HG03196 (cell line): ENCODE data around the gene ZBTB7C.

Source experiments
- ATAC-seq: cut with Tn5 transposase; IDR thresholded peaks from one replicate; pipeline ENCODE4 v1.9.1; 2021; ENCODE audit not compliant: unreplicated experiment

The ZBTB7C gene

DNA sequence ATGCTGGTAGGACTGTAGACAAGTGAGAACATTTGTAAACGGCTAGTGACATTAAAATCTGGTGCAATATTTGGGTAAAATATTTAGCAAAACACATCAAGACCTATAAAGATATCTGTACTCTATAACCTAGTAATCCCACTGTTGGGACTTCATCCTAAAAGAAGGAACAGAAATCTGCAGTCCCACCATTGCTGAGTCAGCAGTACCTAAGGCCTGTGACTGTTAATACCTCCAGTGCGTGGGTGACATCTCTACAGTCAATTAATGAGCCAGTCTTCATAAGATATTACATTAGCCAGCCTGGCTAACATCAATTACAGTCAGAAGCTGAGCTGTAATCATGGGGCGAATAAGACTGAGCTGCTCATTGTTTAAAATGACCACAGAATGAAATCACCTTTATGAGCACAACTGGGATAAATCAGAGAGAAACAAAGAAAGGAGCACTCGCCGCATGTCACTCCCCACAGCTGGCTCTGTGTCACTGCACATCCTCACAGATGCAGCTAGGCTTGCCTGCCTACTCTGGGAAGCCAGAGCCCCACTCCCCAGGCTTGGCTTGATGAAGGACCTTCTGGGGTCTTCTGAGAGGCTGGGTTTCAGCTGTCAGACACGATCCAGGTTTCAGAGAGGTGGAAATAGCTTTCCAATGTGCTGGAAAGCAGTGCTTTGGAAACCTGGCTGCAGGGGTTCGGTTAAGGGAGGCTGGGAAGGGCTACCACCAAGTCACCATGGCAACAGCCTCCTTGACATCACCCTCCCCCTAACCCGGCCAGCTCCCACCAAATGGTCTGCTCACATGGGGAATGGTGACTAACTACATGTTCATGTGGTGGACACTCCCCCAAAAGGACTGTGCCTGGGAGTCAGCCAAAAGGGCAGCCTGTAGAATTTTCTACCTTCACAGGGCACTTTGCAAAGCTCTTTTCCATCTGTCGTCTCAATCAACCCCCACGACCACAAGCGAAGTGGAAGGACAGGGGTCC lies 145.0 kb downstream of the ZBTB7C start:
- ATAC-seq, result no peak

DNA sequence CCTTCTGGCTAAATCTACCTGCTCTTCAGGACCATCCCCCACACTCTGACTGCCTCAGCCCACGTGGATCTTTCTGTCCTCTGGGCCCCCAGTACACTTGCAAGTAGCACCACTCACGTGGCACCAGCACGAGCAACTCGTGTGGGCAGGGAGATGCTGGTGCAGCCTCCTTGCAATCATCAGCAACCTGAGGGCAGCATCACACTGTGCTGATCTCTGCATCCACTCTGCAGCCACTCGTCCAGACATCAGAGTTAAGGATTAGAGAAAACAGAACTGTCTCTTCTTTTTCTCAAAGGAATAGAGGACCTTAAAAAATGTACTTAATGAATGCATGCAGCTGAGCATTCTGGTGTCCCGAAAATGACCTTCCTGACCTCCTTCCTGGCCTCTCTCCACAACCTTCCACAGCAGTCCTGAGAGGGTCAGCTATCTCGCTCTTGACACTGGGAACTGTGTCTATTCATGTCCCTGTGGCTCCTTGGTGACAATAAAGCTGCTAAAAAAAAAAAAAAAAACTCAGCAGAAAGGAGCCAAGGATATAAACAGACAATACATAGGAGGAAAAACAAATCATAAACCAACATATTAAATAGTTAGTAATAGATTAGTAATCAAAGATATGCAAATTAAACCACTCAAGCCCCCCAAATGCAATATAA lies 145.9 kb downstream of the ZBTB7C start:
- ATAC-seq, result no peak

DNA sequence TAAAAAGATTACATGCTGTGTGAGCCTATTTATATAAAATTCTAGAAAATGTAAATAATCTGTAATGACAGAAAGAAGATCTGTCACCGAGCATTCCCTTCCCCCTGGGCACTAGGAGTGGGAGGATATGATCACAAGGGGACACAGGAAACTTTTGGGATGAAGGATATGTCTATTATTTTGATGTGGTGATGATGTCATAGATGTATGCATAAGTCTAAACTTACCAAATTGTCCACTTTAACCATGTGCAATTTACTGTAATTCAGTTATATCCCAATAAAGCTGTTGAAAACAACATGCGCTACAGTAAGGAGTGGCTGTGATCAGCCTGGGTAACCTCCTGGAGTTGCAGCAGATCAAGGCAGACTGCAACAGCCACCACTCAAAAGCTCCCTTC lies 148.9 kb downstream of the ZBTB7C start:
- ATAC-seq, result no peak

DNA sequence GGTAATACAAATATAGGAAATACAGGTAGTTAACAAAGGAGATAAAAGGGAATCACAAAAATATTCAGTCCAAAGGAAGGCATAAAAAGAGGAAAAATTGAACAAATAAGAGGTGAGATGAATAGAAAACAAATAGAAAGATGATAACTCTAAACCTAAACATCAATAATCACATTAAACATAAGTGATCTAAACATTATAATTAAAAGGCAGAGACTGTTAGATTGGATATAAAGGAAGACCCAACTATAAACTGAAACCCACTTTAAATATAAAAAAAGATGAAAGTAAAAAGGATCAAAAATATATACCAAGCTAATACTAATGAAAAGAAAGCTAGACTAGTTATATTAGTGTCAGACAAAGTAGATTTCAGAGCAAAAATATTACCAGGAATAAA lies 152.3 kb downstream of the ZBTB7C start:
- ATAC-seq, result no peak

DNA sequence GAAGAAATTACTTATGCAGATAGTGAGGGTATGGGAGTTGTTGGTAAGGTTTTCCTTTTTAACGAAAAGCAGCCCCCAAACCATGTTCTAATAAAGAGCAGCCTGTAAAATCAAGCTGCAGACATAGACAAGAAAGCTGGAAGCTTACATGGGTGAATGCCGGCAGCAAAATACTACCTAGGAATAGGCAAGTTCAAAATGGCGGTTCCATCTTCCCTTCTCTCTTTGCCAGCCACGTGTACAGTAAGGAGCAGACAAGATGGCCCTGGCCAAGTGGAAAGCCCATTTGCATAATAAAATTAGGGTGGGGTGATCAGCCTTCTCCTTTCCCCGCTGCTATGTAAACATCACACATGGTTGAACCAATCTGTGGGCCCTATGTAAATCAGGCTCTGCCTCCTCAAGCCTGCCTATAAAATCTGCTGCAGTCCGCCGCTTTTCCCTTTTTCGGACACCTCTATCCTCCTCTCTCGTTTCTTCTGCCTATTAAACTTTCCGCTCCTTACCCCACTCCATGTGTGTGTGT lies 155.0 kb downstream of the ZBTB7C start:
- ATAC-seq, result no peak

DNA sequence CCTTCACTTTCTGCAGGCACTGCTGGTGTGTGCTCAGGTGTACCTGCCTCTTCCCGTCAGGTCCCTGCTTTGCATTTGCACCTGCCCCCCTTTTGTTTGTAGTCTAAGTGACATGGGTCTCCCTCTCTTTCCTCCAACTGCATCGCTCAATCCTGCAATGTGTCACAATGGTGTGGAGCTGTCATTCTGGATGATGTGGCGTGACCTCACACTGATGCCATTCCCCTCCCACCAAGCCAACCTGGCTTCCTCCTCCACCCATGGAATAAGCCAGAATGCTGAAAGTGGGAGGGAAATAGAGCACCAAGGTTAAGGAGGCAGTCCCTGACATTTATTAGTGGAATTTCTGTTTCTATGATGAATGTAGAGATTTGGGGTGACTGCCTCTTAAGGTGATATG lies 156.7 kb downstream of the ZBTB7C start:
- ATAC-seq, result no peak

DNA sequence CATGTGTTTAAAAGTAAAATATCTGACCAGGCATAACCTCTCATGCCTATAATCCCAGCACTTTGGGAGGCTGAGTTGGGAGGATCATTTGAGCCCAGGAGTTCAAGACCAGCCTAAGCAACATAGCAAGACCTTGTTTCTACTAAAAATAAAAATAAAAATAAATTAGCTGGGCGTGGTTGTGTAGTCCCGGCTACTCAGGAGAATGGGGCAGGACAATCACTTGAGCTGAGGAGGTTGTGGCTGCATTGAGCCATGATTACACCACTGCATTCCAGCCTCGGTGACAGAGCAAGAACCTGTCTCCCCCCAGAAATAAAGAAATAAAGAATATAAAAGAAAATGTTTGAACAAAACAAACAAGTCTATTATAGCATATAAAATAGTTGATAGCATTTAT lies 158.3 kb downstream of the ZBTB7C start:
- ATAC-seq, result no peak

DNA sequence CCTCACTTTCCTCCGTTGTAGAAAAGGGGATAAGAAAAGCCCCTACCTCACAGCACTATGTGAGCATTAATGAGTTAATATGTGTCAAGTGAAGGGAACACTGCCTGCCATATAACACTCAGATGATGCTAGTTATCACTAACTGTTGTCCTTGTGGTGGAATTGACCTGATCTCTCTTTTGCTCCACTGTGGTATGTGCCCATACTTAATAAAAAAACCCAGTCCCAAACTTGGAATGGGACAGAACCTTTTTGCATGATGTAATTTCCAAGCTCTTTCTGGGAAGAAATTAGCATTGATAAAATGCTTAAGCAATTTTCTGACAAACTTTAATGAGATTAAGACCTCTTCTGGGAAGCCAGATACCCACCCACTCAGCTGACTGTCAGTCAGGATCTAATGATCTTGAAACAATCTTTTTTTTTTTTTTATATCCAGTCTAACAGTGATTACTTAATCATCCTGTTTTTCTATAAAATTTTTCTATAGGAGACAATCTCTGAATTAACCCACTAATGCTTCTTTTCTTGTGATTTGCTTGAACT lies 158.7 kb downstream of the ZBTB7C start:
- ATAC-seq, result no peak

DNA sequence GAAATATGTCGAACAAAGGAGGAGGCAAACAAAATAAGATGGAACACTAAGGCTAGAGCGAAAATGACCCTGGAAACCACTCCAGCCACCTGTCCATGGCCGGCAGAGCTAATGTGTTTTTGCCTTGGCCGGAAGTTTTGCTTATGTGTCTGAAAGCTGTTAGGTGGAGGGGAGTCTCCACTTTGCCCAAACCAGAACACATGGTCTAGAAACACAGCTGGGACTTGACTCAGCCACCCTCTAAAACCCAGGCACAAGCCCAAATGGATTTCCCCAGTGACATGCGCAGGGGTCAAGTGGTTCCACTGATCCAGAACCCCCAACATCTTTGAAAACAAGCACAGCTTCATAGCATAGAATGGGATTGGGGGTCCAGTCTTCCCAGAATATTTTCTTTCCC lies 159.3 kb downstream of the ZBTB7C start:
- ATAC-seq, result no peak

DNA sequence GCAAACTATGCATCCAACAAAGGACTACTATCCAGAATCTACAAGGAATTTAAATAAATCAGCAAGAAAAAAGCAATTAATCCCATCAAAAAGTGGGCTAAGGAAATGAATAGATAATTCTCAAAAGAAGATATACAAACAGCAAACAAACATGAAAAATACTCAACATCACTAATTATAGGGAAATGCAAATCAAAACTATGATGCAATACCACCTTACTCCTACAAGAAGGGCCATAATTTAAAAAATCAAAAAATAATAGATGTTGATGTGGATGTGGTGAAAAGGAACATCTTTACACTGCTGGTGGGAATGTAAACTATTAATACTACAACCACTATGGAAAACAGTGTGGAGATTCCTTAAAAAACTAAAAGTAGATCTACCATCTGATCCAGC lies 164.7 kb downstream of the ZBTB7C start:
- ATAC-seq, result no peak

DNA sequence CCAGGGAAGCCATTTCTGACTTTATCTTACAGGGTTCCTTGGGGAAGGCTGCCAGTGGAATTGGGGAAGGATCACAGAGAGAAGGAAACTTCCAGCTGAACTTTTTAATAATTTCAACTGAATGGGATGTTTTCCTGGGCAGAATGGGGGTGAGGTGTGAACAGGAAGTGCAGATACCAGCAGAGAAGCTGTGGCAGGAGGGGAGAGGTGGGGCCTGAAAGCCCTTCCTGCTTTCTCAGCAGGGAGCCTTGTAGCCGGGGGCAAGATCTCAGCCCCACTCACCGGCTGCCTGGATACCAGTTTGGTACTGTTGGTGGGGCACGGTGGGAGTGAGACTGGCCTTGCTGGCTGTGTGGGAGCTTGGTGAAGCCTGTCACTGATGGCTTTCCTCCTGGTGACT lies 170.5 kb downstream of the ZBTB7C start:
- ATAC-seq, result no peak

DNA sequence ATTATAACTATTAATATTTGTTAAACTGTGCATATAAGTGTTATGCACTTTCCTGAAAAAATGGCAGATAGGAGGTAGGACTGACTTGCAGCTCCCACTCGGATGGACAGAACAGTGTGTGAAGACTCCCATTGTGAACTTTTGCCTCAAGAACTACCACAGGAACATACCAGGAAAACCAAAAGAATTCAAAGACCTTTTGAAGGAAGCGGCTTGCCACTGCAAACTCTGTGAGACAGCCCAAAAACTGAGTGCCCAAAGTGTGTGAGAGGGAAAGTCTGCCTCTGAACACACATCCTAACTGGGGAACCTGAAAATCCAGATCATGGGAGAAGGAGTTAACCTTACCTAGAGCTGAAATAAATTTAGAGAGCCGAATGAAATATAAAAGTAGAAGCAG lies 171.0 kb downstream of the ZBTB7C start:
- ATAC-seq, result no peak

DNA sequence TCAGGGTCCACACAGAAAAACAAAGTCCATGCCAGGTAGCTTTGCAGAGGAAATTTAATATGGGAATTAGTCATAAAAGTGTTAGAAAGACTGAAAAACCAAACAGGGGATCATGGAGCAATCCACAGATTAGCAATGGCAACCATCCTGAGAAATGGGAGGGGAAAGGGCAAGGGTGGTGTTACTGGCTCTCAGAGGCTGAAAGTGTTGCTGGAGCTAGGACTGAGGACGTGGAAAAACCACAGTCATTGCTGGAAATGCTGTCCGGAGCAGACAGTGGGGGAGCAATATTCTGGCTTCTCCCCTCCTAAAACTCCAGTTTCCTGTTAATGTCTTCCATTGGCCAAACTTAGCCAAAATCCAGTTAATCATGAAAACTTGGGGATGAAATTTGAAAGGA lies 172.4 kb downstream of the ZBTB7C start:
- ATAC-seq, result no peak

DNA sequence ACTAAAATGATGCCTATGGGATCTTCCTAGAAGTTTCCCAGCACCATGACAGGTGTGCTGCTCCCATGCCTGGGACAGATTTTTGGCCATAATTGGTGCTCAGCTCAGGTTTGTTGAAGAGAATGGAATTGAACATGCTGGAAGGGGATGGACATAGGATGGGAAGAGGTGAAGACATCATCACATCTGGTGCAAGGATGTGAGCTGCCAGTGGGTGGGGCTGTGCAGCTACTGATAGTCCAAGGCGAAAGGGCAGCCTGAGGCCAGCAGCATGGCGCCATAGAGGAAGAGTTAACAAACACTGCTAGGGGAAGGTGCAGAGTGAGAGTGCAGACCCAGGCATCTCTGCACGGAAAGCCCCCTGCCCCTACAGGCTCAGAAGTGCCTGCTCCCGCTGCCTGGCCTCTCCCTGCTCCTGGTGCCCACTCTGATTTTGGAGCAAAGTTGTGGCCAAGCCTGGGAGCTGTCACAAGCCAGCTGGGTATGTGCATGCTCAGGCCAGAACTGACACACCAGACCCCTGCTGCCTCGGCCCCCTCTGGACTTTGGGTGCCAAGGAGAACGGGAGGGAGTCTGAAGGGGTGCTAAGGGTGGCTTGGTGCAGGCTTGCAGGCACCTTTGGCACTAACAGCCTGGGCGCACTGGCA lies 178.6 kb downstream of the ZBTB7C start:
- ATAC-seq, result no peak

DNA sequence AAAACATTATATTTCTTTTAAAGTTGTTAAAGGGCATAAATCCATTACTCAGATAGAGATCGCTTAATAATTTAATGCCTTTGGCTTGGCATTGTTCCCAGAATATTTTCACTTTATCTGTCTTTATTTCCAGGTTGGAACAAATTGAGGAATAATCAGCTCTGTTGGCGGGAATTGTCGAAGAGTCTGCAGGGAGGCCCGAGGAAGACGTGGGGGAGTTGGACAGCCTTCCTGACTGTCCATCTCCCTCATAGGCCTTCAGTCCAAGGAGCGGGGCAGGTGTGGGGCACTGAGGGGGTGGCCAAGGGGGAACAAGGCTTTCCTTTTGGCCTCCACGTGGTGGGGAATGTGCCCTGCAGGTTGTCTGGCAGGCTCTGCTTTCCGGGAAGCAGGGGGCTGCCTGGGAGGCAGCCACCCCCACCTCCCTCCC lies 179.6 kb downstream of the ZBTB7C start:
- ATAC-seq, result no peak

DNA sequence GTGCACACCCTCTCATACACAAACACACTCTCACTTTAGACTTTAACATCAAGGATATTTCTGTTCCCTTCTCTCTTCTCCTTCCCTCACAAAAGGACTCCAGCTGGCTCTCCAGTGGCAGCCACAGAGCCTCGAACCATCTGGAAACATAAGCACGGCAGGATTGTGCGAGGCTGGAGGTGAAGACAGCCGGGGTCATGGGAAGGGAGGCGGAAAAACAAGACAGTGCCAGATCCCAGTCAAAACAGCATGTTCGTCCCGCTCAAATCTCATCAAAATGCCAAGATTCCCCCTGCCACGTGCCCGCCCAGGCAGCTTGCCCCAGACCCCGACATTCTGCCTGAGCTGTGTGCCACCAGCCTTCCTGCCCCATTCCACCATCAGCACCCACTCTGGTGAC lies 180.3 kb downstream of the ZBTB7C start:
- no peak for ATAC-seq

DNA sequence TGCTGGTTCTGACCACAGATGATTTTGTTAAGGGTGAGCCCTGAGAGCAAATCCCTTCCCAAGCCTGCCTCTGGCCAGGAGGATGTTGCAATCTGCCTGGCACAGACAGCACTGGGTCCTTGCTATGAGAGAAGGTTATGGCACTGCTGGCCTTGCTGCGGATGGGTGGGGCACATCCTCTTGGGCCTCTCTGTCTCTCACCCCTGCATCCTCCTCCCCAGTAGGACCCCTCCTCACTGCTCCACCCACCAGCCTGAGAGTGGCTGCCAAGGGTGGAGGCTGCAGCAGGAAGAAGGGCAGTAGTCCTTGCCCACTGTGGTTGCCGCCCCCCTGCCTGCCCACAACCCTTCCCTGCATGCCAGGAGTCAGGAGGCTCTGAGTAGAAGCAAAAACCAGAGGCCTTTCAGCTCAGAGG lies 180.9 kb downstream of the ZBTB7C start:
- no peak for ATAC-seq

DNA sequence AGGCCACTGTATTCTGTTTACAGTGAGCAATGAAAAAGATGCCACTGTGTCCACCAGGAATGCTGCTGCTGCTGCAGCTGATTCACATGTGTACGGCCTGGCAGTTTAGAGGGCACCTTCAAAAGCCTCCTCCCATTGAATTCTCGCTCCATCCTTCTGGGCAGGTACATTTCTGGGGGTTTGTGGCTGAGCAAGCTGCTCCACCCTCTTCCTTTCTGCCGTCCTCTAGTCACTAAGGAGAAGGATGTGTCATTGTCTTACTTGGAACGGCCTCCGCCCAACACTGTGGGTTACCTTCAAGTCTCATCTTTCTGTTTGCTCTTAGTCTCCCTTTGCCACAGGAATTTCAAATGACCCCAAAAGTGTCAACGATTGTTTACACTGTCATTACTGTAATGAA lies 182.0 kb downstream of the ZBTB7C start:
- no peak for ATAC-seq

DNA sequence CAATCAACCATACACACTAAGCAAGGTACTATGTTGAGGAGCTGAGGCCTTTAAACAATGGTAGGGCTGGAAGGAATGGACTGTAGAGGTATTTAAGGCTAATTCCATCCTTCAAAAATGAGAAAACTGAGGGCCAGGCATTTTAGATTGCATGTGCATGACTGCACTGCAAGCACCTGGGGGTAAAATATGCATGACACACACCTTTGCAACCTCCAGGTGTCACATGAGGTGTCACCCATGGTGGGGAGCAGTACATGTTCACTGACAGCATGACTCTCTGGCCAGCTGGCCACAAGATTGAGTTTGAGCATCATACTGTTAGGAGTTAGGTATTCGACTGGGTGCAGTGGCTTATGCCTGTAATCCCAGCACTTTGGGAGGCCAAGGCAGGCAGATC lies 182.8 kb downstream of the ZBTB7C start:
- no peak for ATAC-seq

DNA sequence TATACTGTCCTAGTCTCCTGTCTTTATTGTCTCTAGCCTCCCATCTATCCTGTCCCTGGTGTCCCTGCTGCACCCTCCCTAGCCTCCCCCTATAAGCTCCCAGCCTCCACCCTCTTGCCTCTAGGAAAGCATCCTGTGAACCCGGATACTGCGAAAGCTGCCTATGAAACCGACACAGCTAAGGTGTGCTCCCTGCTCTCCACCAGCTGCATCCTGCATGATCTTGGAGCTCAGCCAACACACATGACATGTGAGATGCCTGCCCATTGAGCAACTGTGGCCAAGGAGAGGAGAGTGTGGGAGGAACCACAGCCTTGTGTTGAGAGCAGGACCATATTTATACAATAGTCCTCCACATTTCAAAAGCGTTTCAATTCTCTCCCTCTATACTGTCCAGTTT lies 187.1 kb downstream of the ZBTB7C start:
- no peak for ATAC-seq

DNA sequence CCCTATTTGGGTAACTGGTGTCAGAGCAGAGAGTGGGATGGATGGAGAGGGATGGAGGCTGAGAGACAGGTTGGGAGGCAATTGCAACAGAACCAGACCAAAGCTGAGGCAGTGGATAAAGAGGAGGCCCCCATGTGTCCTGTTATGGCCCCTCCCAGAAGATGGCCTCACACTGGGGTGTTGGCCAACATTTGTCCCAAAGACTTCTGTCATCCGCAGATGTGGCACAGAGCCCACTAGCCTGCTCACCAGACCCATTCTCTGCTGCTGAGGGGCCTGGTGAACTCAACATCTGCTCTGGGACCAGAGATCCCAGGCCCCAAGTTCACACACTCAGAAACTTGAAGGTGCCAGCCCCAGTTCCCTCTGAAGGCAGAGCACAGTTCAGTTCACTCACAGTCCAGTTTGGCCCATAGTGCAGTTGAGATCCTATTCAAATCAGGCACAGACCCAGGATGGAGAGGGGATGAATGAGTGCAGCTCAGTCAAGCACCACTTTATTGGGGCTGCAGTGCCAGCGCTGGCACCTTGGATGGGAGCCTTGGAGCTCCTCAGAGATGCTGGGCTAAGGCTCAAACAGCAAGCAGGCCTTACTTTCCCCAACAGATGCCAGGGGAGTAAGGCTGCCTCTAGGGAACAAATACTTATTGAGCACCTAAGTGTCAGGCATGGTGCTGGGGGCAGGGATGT lies 189.2 kb downstream of the ZBTB7C start:
- ATAC-seq, result no peak
